OCI-LY3 (cell line): ENCODE results near the gene SLX4.

ENCODE experiments used
- EZH2phosphoT487 ChIP-seq: fragments of 200-600 bp; shearing (Covaris generic); IDR thresholded peaks from 2 replicates; pipeline ENCODE4 v1.6.1; 2018; ENCODE audit warnings: antibody characterized with exemption, mixed run types, low read depth
- TF ChIP-seq, protein P1 (sequence below): fragments of 200-600, 300-600 bp; sonication (generic); IDR thresholded peaks from 2 replicates; pipeline ENCODE4 v1.5.1; 2014; ENCODE audit warnings: antibody characterized with exemption, low read length, low read depth

DNA sequence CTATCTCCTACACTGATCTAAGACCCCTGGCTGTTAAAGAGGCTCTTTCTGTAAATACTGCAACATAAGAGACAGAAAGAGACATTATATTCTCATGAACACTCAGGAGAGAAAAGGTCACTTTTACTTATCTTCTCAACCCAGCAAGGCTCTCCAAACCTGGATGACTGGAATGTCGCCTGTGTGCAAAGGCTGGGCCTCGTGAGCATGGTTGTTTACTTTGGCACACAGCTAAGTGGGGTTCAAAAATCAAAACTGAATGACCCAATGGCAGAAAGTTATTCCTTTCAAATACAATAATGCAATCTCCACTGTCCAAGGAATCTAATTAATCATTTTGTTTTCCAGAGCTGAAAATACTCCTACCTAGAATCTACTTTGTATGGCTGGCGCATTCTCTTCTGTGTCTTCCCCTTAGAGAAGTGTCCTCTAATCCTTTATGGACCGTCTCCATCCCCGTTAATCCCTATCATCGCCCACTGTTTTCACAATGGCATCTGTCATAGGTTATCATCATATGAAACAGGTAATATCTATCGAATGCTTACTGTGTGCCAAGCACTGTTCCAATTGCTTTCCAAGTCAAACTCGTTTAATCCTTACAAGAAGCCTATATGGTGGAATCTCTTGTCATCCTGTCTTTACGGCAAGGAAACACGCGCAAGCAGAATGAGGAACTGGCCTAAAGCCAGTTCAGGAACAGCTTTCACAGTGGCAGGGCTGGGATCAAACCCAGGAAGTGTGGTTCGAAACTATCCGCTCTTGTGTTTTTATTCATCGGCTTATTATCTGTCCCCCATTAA lies 1.3 kb downstream of the SLX4 start:
- TF ChIP-seq, protein P1, sequence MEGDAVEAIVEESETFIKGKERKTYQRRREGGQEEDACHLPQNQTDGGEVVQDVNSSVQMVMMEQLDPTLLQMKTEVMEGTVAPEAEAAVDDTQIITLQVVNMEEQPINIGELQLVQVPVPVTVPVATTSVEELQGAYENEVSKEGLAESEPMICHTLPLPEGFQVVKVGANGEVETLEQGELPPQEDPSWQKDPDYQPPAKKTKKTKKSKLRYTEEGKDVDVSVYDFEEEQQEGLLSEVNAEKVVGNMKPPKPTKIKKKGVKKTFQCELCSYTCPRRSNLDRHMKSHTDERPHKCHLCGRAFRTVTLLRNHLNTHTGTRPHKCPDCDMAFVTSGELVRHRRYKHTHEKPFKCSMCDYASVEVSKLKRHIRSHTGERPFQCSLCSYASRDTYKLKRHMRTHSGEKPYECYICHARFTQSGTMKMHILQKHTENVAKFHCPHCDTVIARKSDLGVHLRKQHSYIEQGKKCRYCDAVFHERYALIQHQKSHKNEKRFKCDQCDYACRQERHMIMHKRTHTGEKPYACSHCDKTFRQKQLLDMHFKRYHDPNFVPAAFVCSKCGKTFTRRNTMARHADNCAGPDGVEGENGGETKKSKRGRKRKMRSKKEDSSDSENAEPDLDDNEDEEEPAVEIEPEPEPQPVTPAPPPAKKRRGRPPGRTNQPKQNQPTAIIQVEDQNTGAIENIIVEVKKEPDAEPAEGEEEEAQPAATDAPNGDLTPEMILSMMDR = no peak
- TF ChIP-seq EZH2phosphoT487 = no peak
